GM19043 (cell line): ENCODE data around the gene ASF1B.
A peak's percentile ranks its signal among the peaks of the same experiment; 100 is the strongest.

Experiments
- ATAC-seq: cut with Tn5 transposase; IDR thresholded peaks from one replicate; pipeline ENCODE4 v1.9.1; 2021; ENCODE audit warnings: low read depth; ENCODE audit not compliant: unreplicated experiment

Gene ASF1B

GRCh38 chr19:14089662-14090508 is 46.5 kb downstream of the ASF1B start:
- ATAC-seq: no peak

DNA sequence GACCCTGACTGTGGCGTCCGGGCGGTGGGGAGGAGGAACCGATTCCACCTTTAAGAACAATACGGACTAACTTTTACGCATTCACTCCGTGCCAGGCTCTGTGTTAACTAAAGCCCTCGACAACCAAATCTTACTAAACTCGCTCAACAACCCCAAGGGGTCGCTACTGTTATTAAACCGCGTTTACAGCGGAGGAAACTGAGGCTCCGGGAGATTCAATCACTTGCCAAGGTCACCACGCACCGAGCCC is 47.1 kb downstream of the ASF1B start:
- no peak for ATAC-seq

DNA sequence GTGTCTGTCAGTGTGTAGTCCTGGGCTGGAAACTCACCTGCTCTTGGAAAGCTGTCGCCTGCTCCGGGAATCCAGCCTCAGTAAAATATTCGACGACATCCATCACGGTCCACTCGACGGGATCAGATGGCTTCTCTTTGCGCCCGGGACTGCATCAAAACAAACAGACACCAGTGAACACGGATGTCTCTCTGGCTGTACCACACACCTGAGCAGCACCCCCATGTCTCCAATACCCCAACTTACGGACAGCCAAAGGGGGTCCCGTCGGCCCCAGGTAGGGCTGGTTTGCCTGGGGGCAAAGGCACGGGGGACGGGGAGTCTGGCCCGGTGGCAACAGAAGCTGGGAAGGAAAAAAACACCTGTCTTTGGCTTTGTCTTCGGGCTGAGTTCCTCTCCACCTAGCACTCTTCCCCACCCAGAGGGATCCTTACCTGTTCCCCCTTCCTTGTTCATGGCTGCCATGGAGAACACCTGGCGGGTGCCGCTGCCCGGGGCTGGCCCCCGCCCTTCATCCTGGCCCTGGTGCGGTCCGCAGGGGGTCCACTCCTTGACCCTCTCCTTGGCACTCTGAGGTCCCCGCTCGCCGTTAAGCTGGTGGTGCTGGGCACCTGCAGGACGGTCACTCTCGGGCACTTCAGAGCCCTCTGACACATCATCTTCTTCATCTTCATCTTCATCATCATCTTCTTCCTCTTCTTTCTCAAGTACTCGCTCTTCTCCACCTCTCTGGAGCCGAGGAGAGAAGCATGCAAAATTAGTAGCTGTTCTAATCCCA is 47.6 kb downstream of the ASF1B start:
- no peak for ATAC-seq

GRCh38 chr19:14086098-14086497 is 50.3 kb downstream of the ASF1B start:
- no peak for ATAC-seq

DNA sequence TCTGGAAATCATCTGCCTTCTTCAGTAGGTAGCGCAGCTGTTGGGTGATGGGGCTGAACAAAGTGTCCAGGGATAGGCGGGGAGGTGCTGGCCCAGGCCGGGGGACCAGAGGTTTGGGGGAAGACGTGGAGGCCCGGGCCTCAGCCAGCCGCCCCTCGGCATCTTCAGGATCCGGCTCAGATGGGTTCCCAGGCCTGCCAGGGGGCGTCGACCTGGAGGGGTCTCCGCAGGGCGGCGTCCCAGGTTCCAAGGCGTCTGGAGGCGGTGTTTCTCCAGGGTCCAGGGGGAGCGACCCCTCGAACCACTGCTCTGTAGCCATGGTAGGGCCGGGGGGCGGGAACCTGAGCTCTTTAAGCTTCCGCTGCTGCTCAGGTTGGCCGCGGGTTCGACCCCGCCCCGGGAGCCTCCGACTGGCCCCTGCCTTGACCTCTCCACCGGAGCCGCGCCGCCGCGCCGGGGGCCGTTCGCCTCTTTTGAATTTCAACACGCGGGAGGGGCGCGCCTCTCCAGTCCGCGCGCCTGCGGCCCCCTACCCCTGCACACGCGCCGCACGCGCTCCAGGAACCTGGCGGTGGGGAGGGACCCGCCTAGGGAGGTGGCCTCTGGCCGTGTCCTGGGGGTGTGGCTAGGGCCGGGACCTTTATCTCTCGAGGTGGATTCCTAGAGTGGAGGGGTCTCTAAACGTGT is 50.9 kb downstream of the ASF1B start, which contains the start of gene C19orf67:
TSS of gene C19orf67 (minus strand) at position 475 of the 687 bp plus-strand sequence. CDS start at position 319, 156 bp downstream.
- no peak for ATAC-seq

DNA sequence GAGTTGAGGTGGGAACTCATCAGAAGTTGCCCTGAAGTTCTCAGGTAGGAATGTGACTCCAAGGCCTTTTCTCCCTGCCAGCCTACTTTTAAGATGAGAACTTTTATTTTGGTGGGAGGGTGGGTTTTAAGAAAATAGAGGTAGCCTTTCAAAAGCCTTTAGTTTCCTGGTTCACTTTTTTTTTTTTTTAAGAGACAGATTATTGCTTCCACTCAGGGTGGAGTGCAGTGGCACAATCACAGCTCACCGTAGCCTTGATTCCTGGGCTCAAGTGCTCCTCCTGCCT is 53.8 kb downstream of the ASF1B start:
- ATAC-seq: no peak

GRCh38 chr19:14081797-14082674 is 54.4 kb downstream of the ASF1B start:
- no peak for ATAC-seq

GRCh38 chr19:14080887-14081796 is 55.2 kb downstream of the ASF1B start:
- peak; percentile 73 for ATAC-seq

DNA sequence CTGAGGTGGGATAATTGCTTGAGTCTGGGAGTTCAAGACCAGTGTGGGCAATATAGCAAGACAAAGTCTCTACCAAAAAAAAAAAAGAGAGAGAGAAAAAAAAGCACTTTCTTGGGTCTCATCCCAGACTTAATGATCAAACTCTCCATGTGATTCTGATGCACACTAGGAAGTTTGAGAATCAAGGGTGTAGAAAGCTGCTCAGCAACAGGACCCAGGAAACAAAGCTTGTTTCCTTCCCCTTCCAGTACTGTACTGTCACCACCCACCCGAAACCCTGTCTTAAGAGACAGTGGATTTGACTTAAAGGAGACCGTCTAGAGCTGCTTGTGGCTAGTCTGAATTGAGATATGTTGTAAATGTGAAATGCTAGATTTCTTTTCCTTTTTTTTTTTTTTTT is 58.0 kb downstream of the ASF1B start:
- ATAC-seq: no peak

- ATAC-seq: no peak
Observed at GRCh38 chr19:14073925-14074838, 62.2 kb downstream of the ASF1B start.

DNA sequence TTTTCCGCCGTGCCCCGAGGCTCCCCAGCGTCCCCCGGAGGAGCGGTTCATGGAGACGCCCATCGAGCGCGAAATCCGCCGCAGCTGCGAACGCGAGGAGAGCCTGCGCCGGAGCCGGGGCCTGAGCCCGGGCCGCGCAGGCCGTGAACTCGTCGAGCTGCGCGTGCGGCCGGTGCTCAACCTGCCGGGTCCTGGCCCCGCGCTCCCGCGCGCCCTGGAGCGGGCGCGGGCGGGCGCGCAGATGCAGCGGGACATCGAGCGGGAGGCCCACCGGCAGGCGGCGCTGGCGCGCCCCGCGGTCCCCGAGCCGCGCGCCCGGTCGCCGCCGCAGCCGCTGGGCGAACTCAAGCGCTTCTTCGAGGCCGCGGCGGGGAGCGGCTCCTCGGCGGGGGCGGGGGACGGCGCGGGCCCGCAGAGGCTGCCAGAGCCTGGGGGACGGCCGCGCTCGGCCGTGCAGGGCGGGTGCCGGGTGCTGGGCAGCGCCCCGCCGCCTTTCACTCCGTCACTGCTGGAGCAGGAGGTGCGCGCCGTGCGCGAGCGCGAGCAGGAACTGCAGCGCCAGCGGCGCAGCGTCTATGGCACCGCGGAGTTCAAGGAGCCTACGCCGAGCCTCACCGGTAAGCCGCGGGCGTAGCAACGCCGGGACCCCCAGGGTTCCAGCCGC is 63.0 kb downstream of the ASF1B start:
- ATAC-seq: no peak

DNA sequence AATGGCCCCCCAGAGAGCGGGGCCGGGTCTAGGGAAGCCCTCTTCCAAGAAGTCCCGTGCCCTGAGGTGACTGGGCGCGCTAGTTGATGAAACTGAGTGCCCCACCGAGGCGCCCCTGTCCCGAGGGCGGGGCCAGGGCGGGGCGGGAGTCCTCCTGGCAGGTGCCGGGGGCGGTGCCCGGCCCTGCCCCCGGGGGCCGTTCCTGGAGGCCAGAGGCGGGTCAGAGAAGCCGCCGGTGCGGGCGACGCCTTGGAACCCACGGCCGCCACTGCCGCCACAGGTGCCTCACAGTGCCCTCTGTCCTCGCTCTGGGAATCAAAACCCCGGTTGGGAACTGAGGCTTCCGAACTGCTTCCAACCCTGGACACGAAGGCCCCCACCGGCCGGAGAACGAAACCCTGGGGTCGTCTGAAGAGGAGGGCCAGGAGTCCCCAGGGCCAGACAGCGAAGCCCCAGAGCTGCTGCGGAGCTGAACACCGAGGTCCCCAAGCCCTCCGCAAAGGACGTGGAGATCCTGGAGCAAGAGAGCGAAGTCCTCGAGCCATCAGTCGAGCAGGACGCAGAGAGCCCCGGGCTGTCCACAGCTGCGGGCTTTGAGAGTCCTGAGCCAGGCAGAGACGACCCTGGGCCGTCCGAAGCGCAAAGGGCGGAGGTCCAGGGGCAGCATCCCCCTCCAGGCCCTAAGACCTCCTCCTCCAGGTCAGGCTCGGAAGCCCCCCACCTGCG is 63.7 kb downstream of the ASF1B start, which contains the start of gene MISP3:
TSS of gene MISP3 (plus strand) at position 252 of the 726 bp plus-strand sequence. CDS start 524 bp downstream, outside the sequence.
- no peak for ATAC-seq

- no peak for ATAC-seq
Observed at GRCh38 chr19:14070268-14071050, 65.9 kb downstream of the ASF1B start.
